SK-N-SH treated with all-trans-retinoic acid at 6 μM for 48 hours (cell line): ENCODE measurements around the gene RPP40.

Experiments
- ATAC-seq: fragments of 200-7000 bp; cut with Tn5 transposase; 3 replicates; pipeline ENCODE4 v1.9.1; 2020; ENCODE audit warnings: mild to moderate bottlenecking, moderate library complexity
- ARNTL ChIP-seq: fragments of 450-650 bp; formaldehyde crosslinking; IDR thresholded peaks from 2 replicates; pipeline ENCODE4 v1.5.0; 2020; ENCODE audit warnings: low read depth, mild to moderate bottlenecking, moderate library complexity, borderline replicate concordance
- BACH2 ChIP-seq: fragments of 250-450 bp; sonication (Bioruptor Pico); IDR thresholded peaks from 2 replicates; pipeline ENCODE4 v1.9.0; 2021; ENCODE audit warnings: mild to moderate bottlenecking, borderline replicate concordance
- CSDC2 ChIP-seq: fragments of 250-450 bp; sonication (Bioruptor Pico); IDR thresholded peaks from 2 replicates; pipeline ENCODE4 v1.5.0; 2020; ENCODE audit warnings: mild to moderate bottlenecking, moderate library complexity
- ESRRG ChIP-seq: fragments of 250-450 bp; sonication (Bioruptor Pico); IDR thresholded peaks from 2 replicates; pipeline ENCODE4 v1.6.1; 2021; ENCODE audit warnings: mild to moderate bottlenecking
- GLIS3 ChIP-seq: fragments of 250-450 bp; sonication (Bioruptor Pico); IDR thresholded peaks from 2 replicates; pipeline ENCODE4 v1.5.0; 2020; ENCODE audit warnings: mild to moderate bottlenecking, moderate library complexity
- ISL1 ChIP-seq: fragments of 250-450 bp; sonication (Bioruptor Pico); IDR thresholded peaks from 2 replicates; pipeline ENCODE4 v2.1.2; 2022; ENCODE audit warnings: mild to moderate bottlenecking, moderate library complexity
- OSR1 ChIP-seq: fragments of 250-450 bp; sonication (Bioruptor Pico); IDR thresholded peaks from 2 replicates; pipeline ENCODE4 v1.8.0; 2022; ENCODE audit warnings: moderate library complexity, mild to moderate bottlenecking, inconsistent platforms
- POU6F1 ChIP-seq: fragments of 250-450 bp; sonication (Bioruptor Pico); IDR thresholded peaks from 2 replicates; pipeline ENCODE4 v1.8.0; 2021; ENCODE audit warnings: low read depth, mild to moderate bottlenecking, moderate library complexity, borderline replicate concordance
- PPARA ChIP-seq: fragments of 250-450 bp; sonication (Bioruptor Pico); IDR thresholded peaks from 2 replicates; pipeline ENCODE4 v1.5.0; 2020; ENCODE audit warnings: mild to moderate bottlenecking, borderline replicate concordance
- RARB ChIP-seq: fragments of 250-450 bp; sonication (Bioruptor Pico); IDR thresholded peaks from 2 replicates; pipeline ENCODE4 v1.8.0; 2021; ENCODE audit warnings: mild to moderate bottlenecking, moderate library complexity
- SNAI2 ChIP-seq: fragments of 250-450 bp; sonication (Bioruptor Pico); IDR thresholded peaks from 2 replicates; pipeline ENCODE4 v1.5.0; 2020; ENCODE audit warnings: mild to moderate bottlenecking, moderate library complexity
- TCF4 ChIP-seq: fragments of 250-450 bp; sonication (Bioruptor Pico); IDR thresholded peaks from 2 replicates; pipeline ENCODE4 v1.8.0; 2021; ENCODE audit warnings: mild to moderate bottlenecking, moderate library complexity, borderline replicate concordance
- TOX ChIP-seq: fragments of 250-450 bp; sonication (Bioruptor Pico); IDR thresholded peaks from 2 replicates; pipeline ENCODE4 v1.8.0; 2021; ENCODE audit warnings: mild to moderate bottlenecking, moderate library complexity, borderline replicate concordance
- TSHZ2 ChIP-seq: fragments of 250-450 bp; sonication (Bioruptor Pico); IDR thresholded peaks from 2 replicates; pipeline ENCODE4 v1.5.0; 2020; ENCODE audit warnings: mild to moderate bottlenecking, moderate library complexity
- ZC3H10 ChIP-seq: fragments of 250-450 bp; sonication (Bioruptor Pico); IDR thresholded peaks from 2 replicates; pipeline ENCODE4 v1.5.1; 2021; ENCODE audit warnings: mild to moderate bottlenecking, moderate library complexity
- ZFP3 ChIP-seq: fragments of 250-450 bp; sonication (Bioruptor Pico); IDR thresholded peaks from 2 replicates; pipeline ENCODE4 v1.5.0; 2020; ENCODE audit warnings: mild to moderate bottlenecking, moderate library complexity
- ZFP30 ChIP-seq: fragments of 450-650 bp; formaldehyde crosslinking; IDR thresholded peaks from 2 replicates; pipeline ENCODE4 v1.5.0; 2022; ENCODE audit warnings: mild to moderate bottlenecking, moderate library complexity
- ZNF565 ChIP-seq: fragments of 450-650 bp; formaldehyde crosslinking; conservative IDR thresholded peaks from 2 replicates; pipeline ENCODE4 v1.5.0; 2020; ENCODE audit warnings: low read depth, mild to moderate bottlenecking, moderate library complexity
- ZNF70 ChIP-seq: fragments of 450-650 bp; formaldehyde crosslinking; IDR thresholded peaks from 2 replicates; pipeline ENCODE4 v1.5.0; 2020; ENCODE audit warnings: mild to moderate bottlenecking, moderate library complexity
- ZNF8 ChIP-seq: fragments of 450-650 bp; formaldehyde crosslinking; IDR thresholded peaks from 2 replicates; pipeline ENCODE4 v1.5.0; 2020; ENCODE audit warnings: mild to moderate bottlenecking, moderate library complexity
- TF ChIP-seq, protein P1 (sequence below): fragments of 250-450 bp; sonication (Bioruptor Pico); IDR thresholded peaks from 2 replicates; pipeline ENCODE4 v1.5.1; 2020; ENCODE audit warnings: low read depth, mild to moderate bottlenecking, moderate library complexity
- TF ChIP-seq, protein P2 (sequence below): fragments of 250-450 bp; sonication (Bioruptor Pico); IDR thresholded peaks from 2 replicates; pipeline ENCODE4 v1.5.1; 2021; ENCODE audit warnings: mild to moderate bottlenecking, moderate library complexity
- TF ChIP-seq, protein P3 (sequence below): fragments of 250-450 bp; sonication (Bioruptor Pico); IDR thresholded peaks from 2 replicates; pipeline ENCODE4 v1.8.0; 2020; ENCODE audit warnings: mild to moderate bottlenecking, moderate library complexity, borderline replicate concordance

Gene RPP40

DNA sequence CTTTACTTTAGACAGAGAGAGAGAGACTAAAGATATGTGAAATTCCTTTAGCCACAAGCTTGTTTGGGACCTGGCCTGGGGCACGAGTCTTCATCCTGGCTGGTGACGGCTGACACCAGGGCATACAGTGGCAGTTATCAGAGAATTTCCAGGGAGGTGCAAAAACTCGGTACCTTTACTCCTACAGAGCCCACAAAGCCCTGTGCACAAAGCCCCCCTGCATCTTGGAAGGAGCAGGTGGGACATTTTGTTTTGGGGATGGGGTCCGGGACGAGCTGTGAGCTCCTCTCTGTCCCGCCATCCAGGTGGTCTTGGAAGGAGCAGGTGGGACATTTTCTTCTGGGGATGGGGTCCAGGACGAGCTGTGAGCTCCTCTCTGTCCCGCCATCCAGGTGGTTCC, 28.9 kb downstream of the RPP40 start:
- ATAC-seq, result no peak
- TF ChIP-seq ZFP3, result peak; percentile 91
- TF ChIP-seq BACH2 (CRISPR knock-in tag), result no peak

- TF ChIP-seq TOX (no peak), ESRRG (CRISPR knock-in tag) (no peak), PPARA (no peak), OSR1 (CRISPR knock-in tag) (no peak), BACH2 (CRISPR knock-in tag) (no peak), RARB (CRISPR knock-in tag) (no peak), POU6F1 (no peak), ARNTL (CRISPR knock-in tag) (no peak), ZNF565 (CRISPR knock-in tag) (no peak), SNAI2 (no peak)
- TF ChIP-seq, protein P1, sequence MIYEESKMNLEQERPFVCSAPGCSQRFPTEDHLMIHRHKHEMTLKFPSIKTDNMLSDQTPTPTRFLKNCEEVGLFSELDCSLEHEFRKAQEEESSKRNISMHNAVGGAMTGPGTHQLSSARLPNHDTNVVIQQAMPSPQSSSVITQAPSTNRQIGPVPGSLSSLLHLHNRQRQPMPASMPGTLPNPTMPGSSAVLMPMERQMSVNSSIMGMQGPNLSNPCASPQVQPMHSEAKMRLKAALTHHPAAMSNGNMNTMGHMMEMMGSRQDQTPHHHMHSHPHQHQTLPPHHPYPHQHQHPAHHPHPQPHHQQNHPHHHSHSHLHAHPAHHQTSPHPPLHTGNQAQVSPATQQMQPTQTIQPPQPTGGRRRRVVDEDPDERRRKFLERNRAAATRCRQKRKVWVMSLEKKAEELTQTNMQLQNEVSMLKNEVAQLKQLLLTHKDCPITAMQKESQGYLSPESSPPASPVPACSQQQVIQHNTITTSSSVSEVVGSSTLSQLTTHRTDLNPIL (CRISPR knock-in tag), result no peak
Observed at GRCh38 chr6:4973982-4974745, 29.7 kb downstream of the RPP40 start.

GRCh38 chr6:4973415-4973814, 30.4 kb downstream of the RPP40 start:
- TF ChIP-seq OSR1 (CRISPR knock-in tag) (no peak), BACH2 (CRISPR knock-in tag) (no peak), TSHZ2 (CRISPR knock-in tag) (no peak), ZFP30 (CRISPR knock-in tag) (no peak), ZFP3 (no peak)
- no peak for ATAC-seq

More at GRCh38 chr6:4973982-4974745, 29.7 kb downstream of the RPP40 start:
- ATAC-seq, result peak; percentile 95

DNA sequence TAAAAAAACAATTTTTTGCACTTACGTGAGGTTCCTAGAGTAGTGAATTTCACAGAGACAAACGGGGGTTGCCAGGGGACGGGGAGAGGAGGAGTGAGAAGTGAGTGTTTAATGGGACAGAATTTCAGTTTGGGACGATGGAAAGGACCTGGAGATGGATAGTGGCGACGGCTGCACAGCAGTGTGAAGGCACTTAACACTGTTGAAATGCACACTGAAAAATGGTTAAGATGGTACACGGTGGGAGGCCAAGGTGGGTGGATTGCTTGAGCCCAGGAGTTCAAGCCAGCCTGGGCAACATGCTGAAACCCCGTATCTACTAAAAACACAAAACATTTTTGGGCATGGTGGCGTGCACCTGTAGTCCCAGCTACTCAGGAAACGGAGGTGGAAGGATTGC, 31.4 kb downstream of the RPP40 start:
- ATAC-seq, result no peak
- no peak for TF ChIP-seq ZFP30 (CRISPR knock-in tag)
- TF ChIP-seq, protein P2, sequence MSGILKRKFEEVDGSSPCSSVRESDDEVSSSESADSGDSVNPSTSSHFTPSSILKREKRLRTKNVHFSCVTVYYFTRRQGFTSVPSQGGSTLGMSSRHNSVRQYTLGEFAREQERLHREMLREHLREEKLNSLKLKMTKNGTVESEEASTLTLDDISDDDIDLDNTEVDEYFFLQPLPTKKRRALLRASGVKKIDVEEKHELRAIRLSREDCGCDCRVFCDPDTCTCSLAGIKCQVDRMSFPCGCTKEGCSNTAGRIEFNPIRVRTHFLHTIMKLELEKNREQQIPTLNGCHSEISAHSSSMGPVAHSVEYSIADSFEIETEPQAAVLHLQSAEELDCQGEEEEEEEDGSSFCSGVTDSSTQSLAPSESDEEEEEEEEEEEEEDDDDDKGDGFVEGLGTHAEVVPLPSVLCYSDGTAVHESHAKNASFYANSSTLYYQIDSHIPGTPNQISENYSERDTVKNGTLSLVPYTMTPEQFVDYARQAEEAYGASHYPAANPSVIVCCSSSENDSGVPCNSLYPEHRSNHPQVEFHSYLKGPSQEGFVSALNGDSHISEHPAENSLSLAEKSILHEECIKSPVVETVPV (CRISPR knock-in tag), result no peak
- no peak for TF ChIP-seq GLIS3 (CRISPR knock-in tag)
- TF ChIP-seq, protein P3, sequence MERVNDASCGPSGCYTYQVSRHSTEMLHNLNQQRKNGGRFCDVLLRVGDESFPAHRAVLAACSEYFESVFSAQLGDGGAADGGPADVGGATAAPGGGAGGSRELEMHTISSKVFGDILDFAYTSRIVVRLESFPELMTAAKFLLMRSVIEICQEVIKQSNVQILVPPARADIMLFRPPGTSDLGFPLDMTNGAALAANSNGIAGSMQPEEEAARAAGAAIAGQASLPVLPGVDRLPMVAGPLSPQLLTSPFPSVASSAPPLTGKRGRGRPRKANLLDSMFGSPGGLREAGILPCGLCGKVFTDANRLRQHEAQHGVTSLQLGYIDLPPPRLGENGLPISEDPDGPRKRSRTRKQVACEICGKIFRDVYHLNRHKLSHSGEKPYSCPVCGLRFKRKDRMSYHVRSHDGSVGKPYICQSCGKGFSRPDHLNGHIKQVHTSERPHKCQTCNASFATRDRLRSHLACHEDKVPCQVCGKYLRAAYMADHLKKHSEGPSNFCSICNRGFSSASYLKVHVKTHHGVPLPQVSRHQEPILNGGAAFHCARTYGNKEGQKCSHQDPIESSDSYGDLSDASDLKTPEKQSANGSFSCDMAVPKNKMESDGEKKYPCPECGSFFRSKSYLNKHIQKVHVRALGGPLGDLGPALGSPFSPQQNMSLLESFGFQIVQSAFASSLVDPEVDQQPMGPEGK (CRISPR knock-in tag), result no peak
- no peak for TF ChIP-seq ZNF70 (CRISPR knock-in tag)
- no peak for TF ChIP-seq ZC3H10
- TF ChIP-seq OSR1 (CRISPR knock-in tag), result no peak
- TF ChIP-seq ESRRG (CRISPR knock-in tag), result no peak
- no peak for TF ChIP-seq TSHZ2 (CRISPR knock-in tag)
- no peak for TF ChIP-seq ARNTL (CRISPR knock-in tag)
- no peak for TF ChIP-seq TCF4
- no peak for TF ChIP-seq RARB (CRISPR knock-in tag)
- no peak for TF ChIP-seq ZNF8 (CRISPR knock-in tag)
- no peak for TF ChIP-seq ISL1 (CRISPR knock-in tag)
- TF ChIP-seq CSDC2 (CRISPR knock-in tag), result no peak
